NCI-H1417 treated with DMSO at 0.1 percent for 48 hours (cell line): ENCODE data around the gene KLHL22.
"Not testable (repeated sequence)": the region's sequence is repeated elsewhere in the genome, so short reads cannot be mapped to it uniquely, and the experiment has no call there.

Source experiments
- DNase-seq: peaks from one replicate; lab custom pipeline; 2025; lab: John Stamatoyannopoulos, UW

KLHL22 gene

GRCh38 chr22:20494978-20495860 lies at the start of gene KLHL22:
KLHL22 (minus strand) TSS chr22:20495795; CDS start chr22:20489211, 6,584 bp downstream.
- DNase-seq: no peak

GRCh38 chr22:20545318-20545634 lies 49.7 kb upstream of the KLHL22 start:
- DNase-seq: not testable (repeated sequence)

- no peak for DNase-seq
Measured at GRCh38 chr22:20542736-20543135, 47.1 kb upstream of the KLHL22 start.

- DNase-seq: no peak
Measured at GRCh38 chr22:20542055-20542454, 46.5 kb upstream of the KLHL22 start.

GRCh38 chr22:20538875-20539274 lies 43.3 kb upstream of the KLHL22 start:
- DNase-seq: not testable (repeated sequence)

- no peak for DNase-seq
Measured at GRCh38 chr22:20537983-20538382, 42.4 kb upstream of the KLHL22 start.

GRCh38 chr22:20537325-20537756 lies 41.7 kb upstream of the KLHL22 start:
- DNase-seq: no peak

GRCh38 chr22:20536590-20537324 lies 41.2 kb upstream of the KLHL22 start:
- DNase-seq: no peak

GRCh38 chr22:20533879-20534265 lies 38.3 kb upstream of the KLHL22 start:
- DNase-seq: no peak

GRCh38 chr22:20533095-20533878 lies 37.7 kb upstream of the KLHL22 start:
- no peak for DNase-seq

GRCh38 chr22:20532256-20532993 lies 36.8 kb upstream of the KLHL22 start:
- DNase-seq: no peak

- DNase-seq: no peak
Measured at GRCh38 chr22:20531404-20532201, 36.0 kb upstream of the KLHL22 start.

- DNase-seq: no peak
Measured at GRCh38 chr22:20531154-20531403, 35.5 kb upstream of the KLHL22 start.

GRCh38 chr22:20530368-20531153 lies 35.0 kb upstream of the KLHL22 start:
- DNase-seq: no peak

GRCh38 chr22:20528405-20528978 lies 32.9 kb upstream of the KLHL22 start:
- no peak for DNase-seq

GRCh38 chr22:20526628-20527355 lies 31.2 kb upstream of the KLHL22 start:
- no peak for DNase-seq

GRCh38 chr22:20526305-20526627 lies 30.7 kb upstream of the KLHL22 start:
- DNase-seq: no peak

GRCh38 chr22:20525048-20525447 lies 29.5 kb upstream of the KLHL22 start:
- DNase-seq: no peak

- no peak for DNase-seq
Measured at GRCh38 chr22:20524004-20524481, 28.4 kb upstream of the KLHL22 start.
